Right lobe of liver (tissue), 4 donors: ENCODE measurements around the gene BST1.

Experiments
- CTCF ChIP-seq, 4 donors: fragments of 200-600 bp in 3 of 4; fragments of 450-650 bp in 1 of 4; IDR thresholded peaks; one replicate each; pipeline versions ENCODE4 v1.5.1 to v1.8.0; 2016 to 2022; ENCODE audit warnings: antibody characterized with exemption in 4 of 4, mild to moderate bottlenecking in 2 of 4
- POLR2A ChIP-seq: fragments of 450-650 bp; IDR thresholded peaks from one replicate; pipeline ENCODE4 v1.6.1; 2017; ENCODE audit warnings: antibody characterized with exemption, mild to moderate bottlenecking
- donor health status: DM: no; HTN: no; CAD: no.
- donor health status: DM: no; HTN: no; CAD: no.
- donor health status: DM: no; HTN: yes; CAD: no.

GRCh38 chr4:15704129-15704528 lies 1.3 kb downstream of the BST1 start:
- TF ChIP-seq CTCF (IDR thresholded peaks at IDR 0.05) (no peak), POLR2A (no peak)
